Measurements from ENCODE around the gene MCM10. TPM values are rescaled to one million over a fixed set of nuclear protein-coding genes. Genes with fewer than 3 reads are reported as not detected.

The MCM10 gene
- total and polyA plus RNA-seq, 2 experiments from 2014 or later = 38.2 to 43.0 TPM

DNA sequence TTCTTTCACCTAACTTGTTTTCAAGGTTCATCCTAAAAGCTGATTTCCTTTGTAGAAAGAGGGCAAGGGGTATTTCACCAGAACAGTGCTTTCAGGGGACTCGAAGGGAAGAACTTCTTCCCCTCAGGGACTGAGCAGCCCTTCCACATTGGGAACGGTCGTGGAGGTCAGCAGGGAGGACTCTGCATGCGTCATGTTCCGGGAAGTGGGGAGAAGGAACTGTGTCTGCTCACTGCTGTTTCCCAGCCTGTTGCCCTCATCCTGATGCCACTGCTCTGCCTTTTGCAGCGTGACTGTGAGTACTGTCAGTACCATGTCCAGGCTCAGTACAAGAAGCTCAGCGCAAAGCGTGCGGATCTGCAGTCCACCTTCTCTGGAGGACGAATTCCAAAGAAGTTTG, 27.2 kb downstream of the MCM10 start:
- 0 out of 2 replicates have a peak, but pooled peaks cover 2% of the 10 kb centered on the region for H3F3A ChIP-seq (replicated peaks; ENCODE audit: low read depth)
- Mint-ChIP-seq H3K4me1 (no peaks in the 10 kb centered on the region), H3K36me3 (ENCODE audit: low read depth) (peaks cover 94% of the 10 kb centered on the region), H3K27me3 (ENCODE audit: insufficient read depth, low read depth, poor library complexity) (no peaks in the 10 kb centered on the region), H3K4me3 (no peak overlapping the region), H3K9me3 (peaks cover 6% of the 10 kb centered on the region; the same call in 1 of the 3 replicates), H3K27ac (no peak overlapping the region)
- no peak overlapping the region for H3K4me2 ChIP-seq
- no peak overlapping the region for H2AFZ ChIP-seq
- DNase-seq (ENCODE audit: low spot score) = no peak
- H3K4me3 ChIP-seq = no peak overlapping the region
- no peaks in the 10 kb centered on the region for H3K9me2 ChIP-seq (ENCODE audit: insufficient read depth)
- H3K27me3 ChIP-seq (ENCODE audit: insufficient read depth) = no peaks in the 10 kb centered on the region
- ATAC-seq = no peak
- no peak overlapping the region for H3K27ac ChIP-seq (ENCODE audit: low read depth)
- TF ChIP-seq EZH2phosphoT487 (IDR thresholded peaks at IDR 0.05; ENCODE audit: unreplicated experiment) = no peak
- TF ChIP-seq EZH2 (IDR thresholded peaks at IDR 0.05; ENCODE audit: low read depth, unreplicated experiment) = no peak
- no peak for TF ChIP-seq JUNB (IDR thresholded peaks at IDR 0.05; ENCODE audit: unreplicated experiment)
- TF ChIP-seq NANOG (IDR thresholded peaks at IDR 0.05; ENCODE audit: borderline replicate concordance) = no peak
- TF ChIP-seq, protein P1, sequence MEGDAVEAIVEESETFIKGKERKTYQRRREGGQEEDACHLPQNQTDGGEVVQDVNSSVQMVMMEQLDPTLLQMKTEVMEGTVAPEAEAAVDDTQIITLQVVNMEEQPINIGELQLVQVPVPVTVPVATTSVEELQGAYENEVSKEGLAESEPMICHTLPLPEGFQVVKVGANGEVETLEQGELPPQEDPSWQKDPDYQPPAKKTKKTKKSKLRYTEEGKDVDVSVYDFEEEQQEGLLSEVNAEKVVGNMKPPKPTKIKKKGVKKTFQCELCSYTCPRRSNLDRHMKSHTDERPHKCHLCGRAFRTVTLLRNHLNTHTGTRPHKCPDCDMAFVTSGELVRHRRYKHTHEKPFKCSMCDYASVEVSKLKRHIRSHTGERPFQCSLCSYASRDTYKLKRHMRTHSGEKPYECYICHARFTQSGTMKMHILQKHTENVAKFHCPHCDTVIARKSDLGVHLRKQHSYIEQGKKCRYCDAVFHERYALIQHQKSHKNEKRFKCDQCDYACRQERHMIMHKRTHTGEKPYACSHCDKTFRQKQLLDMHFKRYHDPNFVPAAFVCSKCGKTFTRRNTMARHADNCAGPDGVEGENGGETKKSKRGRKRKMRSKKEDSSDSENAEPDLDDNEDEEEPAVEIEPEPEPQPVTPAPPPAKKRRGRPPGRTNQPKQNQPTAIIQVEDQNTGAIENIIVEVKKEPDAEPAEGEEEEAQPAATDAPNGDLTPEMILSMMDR (conservative IDR thresholded peaks at IDR 0.05; ENCODE audit: low read depth in 2 of 2) = no peak
- TF ChIP-seq, protein P2, sequence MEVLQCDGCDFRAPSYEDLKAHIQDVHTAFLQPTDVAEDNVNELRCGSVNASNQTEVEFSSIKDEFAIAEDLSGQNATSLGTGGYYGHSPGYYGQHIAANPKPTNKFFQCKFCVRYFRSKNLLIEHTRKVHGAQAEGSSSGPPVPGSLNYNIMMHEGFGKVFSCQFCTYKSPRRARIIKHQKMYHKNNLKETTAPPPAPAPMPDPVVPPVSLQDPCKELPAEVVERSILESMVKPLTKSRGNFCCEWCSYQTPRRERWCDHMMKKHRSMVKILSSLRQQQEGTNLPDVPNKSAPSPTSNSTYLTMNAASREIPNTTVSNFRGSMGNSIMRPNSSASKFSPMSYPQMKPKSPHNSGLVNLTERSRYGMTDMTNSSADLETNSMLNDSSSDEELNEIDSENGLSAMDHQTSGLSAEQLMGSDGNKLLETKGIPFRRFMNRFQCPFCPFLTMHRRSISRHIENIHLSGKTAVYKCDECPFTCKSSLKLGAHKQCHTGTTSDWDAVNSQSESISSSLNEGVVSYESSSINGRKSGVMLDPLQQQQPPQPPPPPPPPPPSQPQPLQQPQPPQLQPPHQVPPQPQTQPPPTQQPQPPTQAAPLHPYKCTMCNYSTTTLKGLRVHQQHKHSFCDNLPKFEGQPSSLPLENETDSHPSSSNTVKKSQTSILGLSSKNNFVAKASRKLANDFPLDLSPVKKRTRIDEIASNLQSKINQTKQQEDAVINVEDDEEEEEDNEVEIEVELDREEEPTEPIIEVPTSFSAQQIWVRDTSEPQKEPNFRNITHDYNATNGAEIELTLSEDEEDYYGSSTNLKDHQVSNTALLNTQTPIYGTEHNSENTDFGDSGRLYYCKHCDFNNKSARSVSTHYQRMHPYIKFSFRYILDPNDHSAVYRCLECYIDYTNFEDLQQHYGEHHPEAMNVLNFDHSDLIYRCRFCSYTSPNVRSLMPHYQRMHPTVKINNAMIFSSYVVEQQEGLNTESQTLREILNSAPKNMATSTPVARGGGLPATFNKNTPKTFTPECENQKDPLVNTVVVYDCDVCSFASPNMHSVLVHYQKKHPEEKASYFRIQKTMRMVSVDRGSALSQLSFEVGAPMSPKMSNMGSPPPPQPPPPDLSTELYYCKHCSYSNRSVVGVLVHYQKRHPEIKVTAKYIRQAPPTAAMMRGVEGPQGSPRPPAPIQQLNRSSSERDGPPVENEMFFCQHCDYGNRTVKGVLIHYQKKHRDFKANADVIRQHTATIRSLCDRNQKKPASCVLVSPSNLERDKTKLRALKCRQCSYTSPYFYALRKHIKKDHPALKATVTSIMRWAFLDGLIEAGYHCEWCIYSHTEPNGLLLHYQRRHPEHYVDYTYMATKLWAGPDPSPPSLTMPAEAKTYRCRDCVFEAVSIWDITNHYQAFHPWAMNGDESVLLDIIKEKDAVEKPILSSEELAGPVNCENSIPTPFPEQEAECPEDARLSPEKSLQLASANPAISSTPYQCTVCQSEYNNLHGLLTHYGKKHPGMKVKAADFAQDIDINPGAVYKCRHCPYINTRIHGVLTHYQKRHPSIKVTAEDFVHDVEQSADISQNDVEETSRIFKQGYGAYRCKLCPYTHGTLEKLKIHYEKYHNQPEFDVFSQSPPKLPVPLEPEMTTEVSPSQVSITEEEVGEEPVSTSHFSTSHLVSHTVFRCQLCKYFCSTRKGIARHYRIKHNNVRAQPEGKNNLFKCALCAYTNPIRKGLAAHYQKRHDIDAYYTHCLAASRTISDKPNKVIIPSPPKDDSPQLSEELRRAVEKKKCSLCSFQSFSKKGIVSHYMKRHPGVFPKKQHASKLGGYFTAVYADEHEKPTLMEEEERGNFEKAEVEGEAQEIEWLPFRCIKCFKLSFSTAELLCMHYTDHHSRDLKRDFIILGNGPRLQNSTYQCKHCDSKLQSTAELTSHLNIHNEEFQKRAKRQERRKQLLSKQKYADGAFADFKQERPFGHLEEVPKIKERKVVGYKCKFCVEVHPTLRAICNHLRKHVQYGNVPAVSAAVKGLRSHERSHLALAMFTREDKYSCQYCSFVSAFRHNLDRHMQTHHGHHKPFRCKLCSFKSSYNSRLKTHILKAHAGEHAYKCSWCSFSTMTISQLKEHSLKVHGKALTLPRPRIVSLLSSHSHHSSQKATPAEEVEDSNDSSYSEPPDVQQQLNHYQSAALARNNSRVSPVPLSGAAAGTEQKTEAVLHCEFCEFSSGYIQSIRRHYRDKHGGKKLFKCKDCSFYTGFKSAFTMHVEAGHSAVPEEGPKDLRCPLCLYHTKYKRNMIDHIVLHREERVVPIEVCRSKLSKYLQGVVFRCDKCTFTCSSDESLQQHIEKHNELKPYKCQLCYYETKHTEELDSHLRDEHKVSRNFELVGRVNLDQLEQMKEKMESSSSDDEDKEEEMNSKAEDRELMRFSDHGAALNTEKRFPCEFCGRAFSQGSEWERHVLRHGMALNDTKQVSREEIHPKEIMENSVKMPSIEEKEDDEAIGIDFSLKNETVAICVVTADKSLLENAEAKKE (CRISPR knock-in tag; IDR thresholded peaks at IDR 0.05) = no peak
- no peak for TF ChIP-seq POLR2AphosphoS5 (IDR thresholded peaks at IDR 0.05; ENCODE audit: low read depth)
- TF ChIP-seq ZNF331 (CRISPR knock-in tag; IDR thresholded peaks at IDR 0.05; ENCODE audit: low read depth) = no peak
- no peak for TF ChIP-seq CREB1 (CRISPR knock-in tag; IDR thresholded peaks at IDR 0.05; ENCODE audit: low read depth)
- TF ChIP-seq, protein P3, sequence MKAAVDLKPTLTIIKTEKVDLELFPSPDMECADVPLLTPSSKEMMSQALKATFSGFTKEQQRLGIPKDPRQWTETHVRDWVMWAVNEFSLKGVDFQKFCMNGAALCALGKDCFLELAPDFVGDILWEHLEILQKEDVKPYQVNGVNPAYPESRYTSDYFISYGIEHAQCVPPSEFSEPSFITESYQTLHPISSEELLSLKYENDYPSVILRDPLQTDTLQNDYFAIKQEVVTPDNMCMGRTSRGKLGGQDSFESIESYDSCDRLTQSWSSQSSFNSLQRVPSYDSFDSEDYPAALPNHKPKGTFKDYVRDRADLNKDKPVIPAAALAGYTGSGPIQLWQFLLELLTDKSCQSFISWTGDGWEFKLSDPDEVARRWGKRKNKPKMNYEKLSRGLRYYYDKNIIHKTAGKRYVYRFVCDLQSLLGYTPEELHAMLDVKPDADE (IDR thresholded peaks at IDR 0.05) = no peak
- no peak for TF ChIP-seq ZNF114 (CRISPR knock-in tag; IDR thresholded peaks at IDR 0.05)
- TF ChIP-seq, protein P4, sequence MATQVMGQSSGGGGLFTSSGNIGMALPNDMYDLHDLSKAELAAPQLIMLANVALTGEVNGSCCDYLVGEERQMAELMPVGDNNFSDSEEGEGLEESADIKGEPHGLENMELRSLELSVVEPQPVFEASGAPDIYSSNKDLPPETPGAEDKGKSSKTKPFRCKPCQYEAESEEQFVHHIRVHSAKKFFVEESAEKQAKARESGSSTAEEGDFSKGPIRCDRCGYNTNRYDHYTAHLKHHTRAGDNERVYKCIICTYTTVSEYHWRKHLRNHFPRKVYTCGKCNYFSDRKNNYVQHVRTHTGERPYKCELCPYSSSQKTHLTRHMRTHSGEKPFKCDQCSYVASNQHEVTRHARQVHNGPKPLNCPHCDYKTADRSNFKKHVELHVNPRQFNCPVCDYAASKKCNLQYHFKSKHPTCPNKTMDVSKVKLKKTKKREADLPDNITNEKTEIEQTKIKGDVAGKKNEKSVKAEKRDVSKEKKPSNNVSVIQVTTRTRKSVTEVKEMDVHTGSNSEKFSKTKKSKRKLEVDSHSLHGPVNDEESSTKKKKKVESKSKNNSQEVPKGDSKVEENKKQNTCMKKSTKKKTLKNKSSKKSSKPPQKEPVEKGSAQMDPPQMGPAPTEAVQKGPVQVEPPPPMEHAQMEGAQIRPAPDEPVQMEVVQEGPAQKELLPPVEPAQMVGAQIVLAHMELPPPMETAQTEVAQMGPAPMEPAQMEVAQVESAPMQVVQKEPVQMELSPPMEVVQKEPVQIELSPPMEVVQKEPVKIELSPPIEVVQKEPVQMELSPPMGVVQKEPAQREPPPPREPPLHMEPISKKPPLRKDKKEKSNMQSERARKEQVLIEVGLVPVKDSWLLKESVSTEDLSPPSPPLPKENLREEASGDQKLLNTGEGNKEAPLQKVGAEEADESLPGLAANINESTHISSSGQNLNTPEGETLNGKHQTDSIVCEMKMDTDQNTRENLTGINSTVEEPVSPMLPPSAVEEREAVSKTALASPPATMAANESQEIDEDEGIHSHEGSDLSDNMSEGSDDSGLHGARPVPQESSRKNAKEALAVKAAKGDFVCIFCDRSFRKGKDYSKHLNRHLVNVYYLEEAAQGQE (IDR thresholded peaks at IDR 0.05; ENCODE audit: unreplicated experiment) = no peak
- no peak for TF ChIP-seq STAT1 (IDR thresholded peaks at IDR 0.05; ENCODE audit: unreplicated experiment)
- no peaks in the 10 kb centered on the region for H3K79me2 ChIP-seq (replicated peaks; ENCODE audit: insufficient read depth)
- H4K20me1 ChIP-seq (replicated peaks; ENCODE audit: insufficient read depth) = peaks cover 3% of the 10 kb centered on the region
- peaks cover 76% of the 10 kb centered on the region for H3K36me3 ChIP-seq (ENCODE audit: insufficient read depth)
- H3K4me1 ChIP-seq (ENCODE audit: insufficient read depth) = no peaks in the 10 kb centered on the region

Data from GM23338 (cell line).